Measurements from ENCODE around the gene MAVS.

DNA sequence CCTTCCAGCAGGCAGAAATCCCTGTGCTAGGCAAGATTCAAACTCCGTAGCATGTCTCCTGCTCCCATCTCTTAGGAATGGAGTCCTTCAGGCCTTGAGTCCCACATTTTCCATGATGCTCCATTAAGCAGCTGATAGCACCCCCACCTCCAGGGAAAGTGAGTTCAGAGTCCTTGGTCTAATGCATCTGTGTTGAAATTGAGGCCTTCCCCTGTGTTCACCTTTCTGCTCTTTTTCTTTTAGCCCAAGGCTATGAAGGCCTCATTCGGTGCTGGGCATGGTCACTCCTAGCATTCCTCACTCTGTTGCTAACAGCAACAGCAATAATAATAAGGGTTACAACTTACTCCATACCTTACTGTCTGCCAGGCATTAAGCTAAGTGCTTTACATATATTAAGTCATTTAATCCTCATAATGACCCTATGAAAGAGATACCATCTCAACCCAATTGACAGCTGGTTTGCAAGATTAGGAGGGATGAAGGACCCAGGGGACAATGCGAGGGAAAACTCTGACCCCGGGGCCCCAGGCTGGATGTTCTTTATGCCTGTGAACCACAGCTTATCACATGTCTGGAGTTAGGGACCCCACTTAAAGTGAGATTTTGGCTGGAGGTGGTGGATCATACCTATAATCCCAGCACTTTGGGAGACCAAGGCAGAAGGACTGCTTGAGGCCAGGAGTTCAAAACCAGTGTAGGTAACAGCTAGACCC, 25.1 kb downstream of the MAVS start:
- TF ChIP-seq GABPB1 (CRISPR knock-in tag; IDR thresholded peaks at IDR 0.05) (no peak), PREB (CRISPR knock-in tag; IDR thresholded peaks at IDR 0.05; ENCODE audit: borderline replicate concordance) (no peak), CTCF (IDR thresholded peaks at IDR 0.05) (no peak), GTF2I (CRISPR knock-in tag; conservative IDR thresholded peaks at IDR 0.05) (no peak), HMGXB4 (CRISPR knock-in tag; IDR thresholded peaks at IDR 0.05) (no peak), KAT7 (CRISPR knock-in tag; IDR thresholded peaks at IDR 0.05; ENCODE audit: borderline replicate concordance) (no peak), SMAD4 (CRISPR knock-in tag; IDR thresholded peaks at IDR 0.05) (no peak)
- TF ChIP-seq, protein P1, sequence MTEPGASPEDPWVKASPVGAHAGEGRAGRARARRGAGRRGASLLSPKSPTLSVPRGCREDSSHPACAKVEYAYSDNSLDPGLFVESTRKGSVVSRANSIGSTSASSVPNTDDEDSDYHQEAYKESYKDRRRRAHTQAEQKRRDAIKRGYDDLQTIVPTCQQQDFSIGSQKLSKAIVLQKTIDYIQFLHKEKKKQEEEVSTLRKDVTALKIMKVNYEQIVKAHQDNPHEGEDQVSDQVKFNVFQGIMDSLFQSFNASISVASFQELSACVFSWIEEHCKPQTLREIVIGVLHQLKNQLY (CRISPR knock-in tag; IDR thresholded peaks at IDR 0.05): no peak
- TF ChIP-seq, protein P2, sequence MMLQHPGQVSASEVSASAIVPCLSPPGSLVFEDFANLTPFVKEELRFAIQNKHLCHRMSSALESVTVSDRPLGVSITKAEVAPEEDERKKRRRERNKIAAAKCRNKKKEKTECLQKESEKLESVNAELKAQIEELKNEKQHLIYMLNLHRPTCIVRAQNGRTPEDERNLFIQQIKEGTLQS (CRISPR knock-in tag; conservative IDR thresholded peaks at IDR 0.05): no peak
- TF ChIP-seq, protein P3, sequence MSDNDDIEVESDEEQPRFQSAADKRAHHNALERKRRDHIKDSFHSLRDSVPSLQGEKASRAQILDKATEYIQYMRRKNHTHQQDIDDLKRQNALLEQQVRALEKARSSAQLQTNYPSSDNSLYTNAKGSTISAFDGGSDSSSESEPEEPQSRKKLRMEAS (CRISPR knock-in tag; IDR thresholded peaks at IDR 0.05): no peak
